ENCODE results near the gene AFAP1L1.

AFAP1L1 gene

GRCh38 chr5:149326611-149327010 is 55.0 kb downstream of the AFAP1L1 start:
- no peak for TF ChIP-seq CTCF (IDR thresholded peaks at IDR 0.05)
- no peak overlapping the region for H3K4me3 ChIP-seq
- no peak for DNase-seq (ENCODE audit: low spot score)
- no peak overlapping the region for H3K27ac ChIP-seq

DNA sequence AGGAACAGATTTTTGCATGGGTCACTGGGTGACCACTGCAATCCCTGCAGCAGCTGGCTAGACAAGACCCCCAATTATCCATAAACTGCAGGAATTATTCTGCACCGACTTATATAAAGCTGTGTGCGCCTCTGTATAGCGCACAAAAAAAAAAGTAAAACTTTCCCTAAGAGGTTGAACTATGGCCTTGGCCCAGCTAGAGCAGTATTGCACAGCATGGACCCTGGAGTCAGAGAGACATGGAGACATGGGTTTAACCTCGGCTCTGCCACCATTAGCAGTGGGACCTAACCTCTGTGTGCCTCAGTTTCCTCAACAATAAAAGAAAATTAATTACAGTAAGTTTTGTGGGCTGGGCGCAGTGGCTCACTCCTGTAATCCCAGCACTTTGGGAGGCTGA is 56.5 kb downstream of the AFAP1L1 start:
- DNase-seq (ENCODE audit: low spot score), result no peak
- TF ChIP-seq CTCF (IDR thresholded peaks at IDR 0.05), result no peak
- Histone ChIP-seq H3K27ac (no peak overlapping the region), H3K4me3 (no peak overlapping the region)

DNA sequence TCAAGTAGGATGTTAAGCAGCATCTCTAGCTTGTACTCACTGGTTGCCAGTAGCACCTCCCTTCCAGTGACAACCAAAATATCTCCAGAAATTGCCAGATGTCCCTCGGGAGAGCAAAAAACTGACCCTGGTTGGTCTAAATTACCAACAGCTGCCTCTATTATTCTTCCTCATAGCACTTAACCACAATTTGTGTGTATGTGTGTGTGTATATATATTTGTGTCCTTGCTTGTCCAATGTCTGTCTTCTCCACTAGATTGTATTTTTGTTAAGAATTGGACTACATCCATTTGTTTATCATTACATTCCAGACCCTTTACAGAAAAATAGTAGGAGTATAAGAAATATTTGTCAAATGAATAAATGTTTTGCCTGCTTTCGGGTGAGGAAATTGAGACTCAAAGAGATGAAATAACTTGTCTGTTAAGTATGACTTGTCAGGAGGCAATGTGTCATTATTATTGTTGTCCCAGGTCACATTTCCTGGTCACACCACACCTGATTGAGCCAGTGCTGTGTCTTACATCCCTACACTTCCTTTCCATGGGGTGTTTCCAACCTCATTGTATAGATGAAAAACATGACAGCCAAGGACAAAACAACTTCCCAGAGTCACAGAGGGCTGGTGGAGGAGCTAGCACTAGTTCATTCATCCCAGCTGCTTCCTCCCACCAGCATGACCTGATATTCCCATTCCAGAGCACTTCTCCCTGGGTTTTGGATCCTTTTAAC is 62.2 kb downstream of the AFAP1L1 start:
- DNase-seq (ENCODE audit: low spot score), result no peak
- no peak for TF ChIP-seq CTCF (IDR thresholded peaks at IDR 0.05)
- no peak overlapping the region for H3K4me3 ChIP-seq
- no peak overlapping the region for H3K27ac ChIP-seq

DNA sequence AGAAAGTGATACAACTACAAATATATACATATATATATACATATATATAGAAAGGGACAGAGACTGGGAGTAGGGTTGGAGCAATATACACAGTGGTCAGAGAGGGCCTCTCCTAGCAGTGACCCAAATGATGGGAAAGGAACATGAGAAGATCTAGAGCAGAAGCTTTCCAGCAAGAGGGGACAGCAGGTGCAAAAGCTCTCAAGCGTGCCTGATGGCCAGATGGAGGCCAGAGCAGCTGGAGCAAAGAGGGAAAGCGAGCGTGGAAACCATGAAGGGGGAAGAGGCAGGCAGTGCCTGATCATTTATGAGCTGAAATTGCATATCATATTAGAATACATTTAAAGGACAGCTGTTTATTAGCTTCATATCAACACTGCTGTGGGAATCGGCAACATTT is 66.1 kb downstream of the AFAP1L1 start:
- no peak overlapping the region for H3K4me3 ChIP-seq
- no peak overlapping the region for H3K27ac ChIP-seq
- DNase-seq (ENCODE audit: low spot score), result no peak
- TF ChIP-seq CTCF (IDR thresholded peaks at IDR 0.05), result no peak

DNA sequence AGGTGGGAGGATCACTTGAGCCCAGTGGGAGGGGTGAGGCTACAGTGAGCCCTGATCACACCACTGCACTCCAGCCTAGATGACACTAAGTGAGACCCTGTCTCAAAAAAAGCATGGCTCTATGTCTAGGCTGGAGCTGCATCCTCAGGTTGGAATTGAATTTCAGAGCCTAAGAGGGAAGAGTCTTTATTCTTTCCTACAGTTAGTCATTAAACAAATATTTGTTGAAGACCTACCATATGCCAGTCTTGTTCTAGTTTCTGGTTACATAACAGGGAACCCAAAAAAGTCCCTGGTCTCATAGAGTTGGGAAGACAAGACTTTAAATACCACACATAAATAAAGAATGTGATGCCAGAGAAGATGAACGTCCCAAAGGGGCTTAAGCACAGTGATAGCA is 66.7 kb downstream of the AFAP1L1 start:
- DNase-seq (ENCODE audit: low spot score), result no peak
- Histone ChIP-seq H3K27ac (no peak overlapping the region), H3K4me3 (no peak overlapping the region)
- TF ChIP-seq CTCF (IDR thresholded peaks at IDR 0.05), result no peak

DNA sequence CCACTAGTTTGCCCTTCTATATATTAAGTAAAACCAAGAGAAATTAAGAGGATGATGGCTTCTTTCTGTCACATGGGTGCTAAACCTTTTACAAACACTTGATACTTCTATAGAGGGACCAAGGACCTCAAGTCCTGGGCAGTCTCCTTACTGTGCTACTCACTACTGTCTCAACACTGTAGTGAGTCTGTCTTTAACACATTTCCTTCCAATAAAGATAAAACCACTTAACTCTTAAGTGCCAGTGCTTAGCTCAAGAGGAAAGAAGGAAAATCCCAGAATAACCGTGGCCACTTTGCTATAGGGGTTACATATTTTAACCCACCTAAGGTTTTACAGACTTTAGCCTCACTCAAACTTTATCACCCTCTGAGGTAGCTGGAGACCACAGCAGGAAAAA is 69.3 kb downstream of the AFAP1L1 start:
- no peak for TF ChIP-seq CTCF (IDR thresholded peaks at IDR 0.05)
- Histone ChIP-seq H3K27ac (no peak overlapping the region), H3K4me3 (no peak overlapping the region)
- no peak for DNase-seq (ENCODE audit: low spot score)

DNA sequence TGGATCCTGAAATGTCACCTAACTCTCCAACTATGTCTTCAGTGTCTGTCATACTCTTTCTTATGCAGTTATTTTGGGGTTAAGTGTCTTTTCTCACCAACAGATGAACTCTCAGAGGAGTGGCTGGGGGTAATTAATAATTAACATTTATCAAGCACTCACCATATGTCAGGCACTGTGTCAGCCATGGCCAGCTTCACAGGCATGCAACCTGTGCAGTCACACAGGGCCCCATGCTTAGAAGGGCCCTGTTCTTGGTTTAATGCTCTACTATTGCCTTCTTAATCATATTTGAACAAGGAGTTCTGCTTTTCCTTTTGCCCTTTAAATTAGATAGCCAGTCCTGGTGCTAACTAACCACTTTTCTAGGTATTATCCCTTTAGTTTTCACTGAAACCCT is 70.2 kb downstream of the AFAP1L1 start:
- TF ChIP-seq CTCF (IDR thresholded peaks at IDR 0.05), result no peak
- Histone ChIP-seq H3K4me3 (no peak overlapping the region), H3K27ac (no peak overlapping the region)
- no peak for DNase-seq (ENCODE audit: low spot score)
